ENCODE measurements around the gene VWC2L. TPM values are rescaled to one million over a fixed set of nuclear protein-coding genes. Genes with fewer than 3 reads are reported as not detected.

Gene VWC2L
- total RNA-seq, 1 experiment from 2014 or later, result not detected

DNA sequence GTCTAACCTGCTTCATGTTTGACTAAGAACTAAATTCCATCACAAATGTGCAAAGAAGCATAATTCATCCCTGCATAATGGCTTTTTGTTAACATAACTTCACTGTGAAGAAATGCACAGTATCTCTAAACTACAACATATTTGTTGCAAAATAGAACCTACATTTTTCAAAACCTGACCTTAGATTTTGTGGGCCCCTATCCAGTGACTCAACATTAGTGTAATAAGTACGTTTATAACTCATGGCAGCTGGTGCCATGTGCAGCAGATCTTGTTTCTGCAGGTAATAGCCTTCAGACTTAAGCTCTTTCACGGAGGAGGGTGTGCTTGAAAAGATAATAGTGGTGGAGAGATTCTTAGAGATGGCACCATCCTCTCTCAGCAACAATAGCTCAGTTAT is 28.6 kb upstream of the VWC2L start:
- POLR2A ChIA-PET (ENCODE audit: low non-redundant PET), result interaction anchor here (0.7 kb wide), 1 partner anchor 261 kb away, joined by 3 read pairs; no protein-coding TSS in a partner anchor
- no peaks in the 10 kb centered on the region for H3K36me3 ChIP-seq (ENCODE audit: insufficient read depth, low read length, poor library complexity, severe bottlenecking)
- no peak for DNase-seq (ENCODE audit: low spot score)
- no peak overlapping the region for H3K4me3 ChIP-seq (ENCODE audit: low read depth, low read length, poor library complexity, severe bottlenecking)
- TF ChIP-seq, protein P1, sequence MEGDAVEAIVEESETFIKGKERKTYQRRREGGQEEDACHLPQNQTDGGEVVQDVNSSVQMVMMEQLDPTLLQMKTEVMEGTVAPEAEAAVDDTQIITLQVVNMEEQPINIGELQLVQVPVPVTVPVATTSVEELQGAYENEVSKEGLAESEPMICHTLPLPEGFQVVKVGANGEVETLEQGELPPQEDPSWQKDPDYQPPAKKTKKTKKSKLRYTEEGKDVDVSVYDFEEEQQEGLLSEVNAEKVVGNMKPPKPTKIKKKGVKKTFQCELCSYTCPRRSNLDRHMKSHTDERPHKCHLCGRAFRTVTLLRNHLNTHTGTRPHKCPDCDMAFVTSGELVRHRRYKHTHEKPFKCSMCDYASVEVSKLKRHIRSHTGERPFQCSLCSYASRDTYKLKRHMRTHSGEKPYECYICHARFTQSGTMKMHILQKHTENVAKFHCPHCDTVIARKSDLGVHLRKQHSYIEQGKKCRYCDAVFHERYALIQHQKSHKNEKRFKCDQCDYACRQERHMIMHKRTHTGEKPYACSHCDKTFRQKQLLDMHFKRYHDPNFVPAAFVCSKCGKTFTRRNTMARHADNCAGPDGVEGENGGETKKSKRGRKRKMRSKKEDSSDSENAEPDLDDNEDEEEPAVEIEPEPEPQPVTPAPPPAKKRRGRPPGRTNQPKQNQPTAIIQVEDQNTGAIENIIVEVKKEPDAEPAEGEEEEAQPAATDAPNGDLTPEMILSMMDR (conservative IDR thresholded peaks at IDR 0.05; ENCODE audit: low read depth, low read length), result no peak
- CTCF ChIA-PET, result no interaction called here
- no peaks in the 10 kb centered on the region for H3K9me3 ChIP-seq (ENCODE audit: low read depth, low read length, poor library complexity, severe bottlenecking)
- intact Hi-C loops (cut with micrococcal nuclease; ENCODE audit: unreplicated experiment), result no loop called here
- no TSS peak for BruUV-seq (replicated peaks)
- no peaks in the 10 kb centered on the region for H3K4me1 ChIP-seq (ENCODE audit: insufficient read depth, low read length, poor library complexity, severe bottlenecking)
- H3K27me3 ChIP-seq (replicated peaks; ENCODE audit: insufficient read depth, low read depth, low read length, poor library complexity), result no peaks in the 10 kb centered on the region
- no peak overlapping the region for H3K27ac ChIP-seq (ENCODE audit: low read depth, low read length, poor library complexity, severe bottlenecking)

DNA sequence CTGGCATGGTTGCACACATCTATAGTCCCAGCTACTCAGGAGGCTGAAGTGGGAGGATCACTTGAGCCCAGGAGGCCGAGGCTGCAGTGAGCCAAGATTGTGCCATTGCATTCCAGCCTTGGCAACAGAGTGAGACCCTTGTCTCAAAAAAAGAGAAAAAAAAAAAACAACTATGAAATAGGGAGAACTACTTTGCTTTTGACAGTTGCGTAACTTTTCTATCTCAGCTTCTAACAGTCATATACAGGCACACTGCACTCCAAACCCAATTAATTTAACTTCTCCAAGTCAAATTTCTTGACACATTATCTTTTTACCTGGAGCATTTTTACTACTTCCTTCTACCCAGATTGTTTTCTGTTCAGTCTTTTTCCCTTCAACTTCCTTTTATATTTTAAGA is 24.1 kb upstream of the VWC2L start:
- Histone ChIP-seq H3K27ac (ENCODE audit: low read depth, low read length, poor library complexity, severe bottlenecking) (no peak overlapping the region), H3K9me3 (ENCODE audit: low read depth, low read length, poor library complexity, severe bottlenecking) (no peaks in the 10 kb centered on the region), H3K4me3 (ENCODE audit: low read depth, low read length, poor library complexity, severe bottlenecking) (no peak overlapping the region), H3K4me1 (ENCODE audit: insufficient read depth, low read length, poor library complexity, severe bottlenecking) (no peaks in the 10 kb centered on the region), H3K27me3 (replicated peaks; ENCODE audit: insufficient read depth, low read depth, low read length, poor library complexity) (no peaks in the 10 kb centered on the region), H3K36me3 (ENCODE audit: insufficient read depth, low read length, poor library complexity, severe bottlenecking) (no peaks in the 10 kb centered on the region)
- DNase-seq (ENCODE audit: low spot score), result no peak
- no peak for TF ChIP-seq EZH2 (IDR thresholded peaks at IDR 0.05; ENCODE audit: borderline replicate concordance, low read depth, low read length, poor library complexity, severe bottlenecking)
- TF ChIP-seq, protein P1 (conservative IDR thresholded peaks at IDR 0.05; ENCODE audit: low read depth, low read length), result no peak
- ChIA-PET CTCF (no interaction called here), POLR2A (ENCODE audit: low non-redundant PET) (no interaction called here)
- intact Hi-C loops (cut with micrococcal nuclease; ENCODE audit: unreplicated experiment), result no loop called here
- no TSS peak for BruUV-seq (replicated peaks)

DNA sequence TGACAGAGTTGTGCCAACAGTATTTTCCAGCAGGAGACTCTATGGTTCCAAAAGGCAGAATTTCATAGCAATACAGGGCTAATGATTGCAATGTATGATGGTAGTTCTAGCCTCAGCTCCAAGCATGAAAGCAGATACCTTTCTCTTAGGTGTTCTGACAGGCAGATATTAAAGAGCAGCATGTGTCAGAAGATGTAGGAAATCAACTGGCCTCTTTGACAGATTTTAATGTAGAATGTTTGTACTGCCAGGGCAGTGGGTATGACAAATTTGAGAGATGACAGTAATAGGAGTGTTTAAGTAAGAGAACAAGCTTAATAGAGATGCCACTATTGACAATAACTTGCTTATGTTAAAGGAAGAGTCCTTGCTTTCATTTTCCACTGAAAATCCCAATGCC is 21.5 kb upstream of the VWC2L start:
- POLR2A ChIA-PET (ENCODE audit: low non-redundant PET), result no interaction called here
- CTCF ChIA-PET, result no interaction called here
- no TSS peak for BruUV-seq (replicated peaks)
- H3K36me3 ChIP-seq (ENCODE audit: insufficient read depth, low read length, poor library complexity, severe bottlenecking), result no peaks in the 10 kb centered on the region
- TF ChIP-seq, protein P1 (conservative IDR thresholded peaks at IDR 0.05; ENCODE audit: low read depth, low read length), result no peak
- no peak for TF ChIP-seq EZH2 (IDR thresholded peaks at IDR 0.05; ENCODE audit: borderline replicate concordance, low read depth, low read length, poor library complexity, severe bottlenecking)
- H3K27ac ChIP-seq (ENCODE audit: low read depth, low read length, poor library complexity, severe bottlenecking), result no peak overlapping the region
- H3K4me1 ChIP-seq (ENCODE audit: insufficient read depth, low read length, poor library complexity, severe bottlenecking), result no peaks in the 10 kb centered on the region
- intact Hi-C loops (cut with micrococcal nuclease; ENCODE audit: unreplicated experiment), result no loop called here
- H3K27me3 ChIP-seq (replicated peaks; ENCODE audit: insufficient read depth, low read depth, low read length, poor library complexity), result no peaks in the 10 kb centered on the region
- H3K4me3 ChIP-seq (ENCODE audit: low read depth, low read length, poor library complexity, severe bottlenecking), result no peak overlapping the region
- DNase-seq (ENCODE audit: low spot score), result no peak
- H3K9me3 ChIP-seq (ENCODE audit: low read depth, low read length, poor library complexity, severe bottlenecking), result no peaks in the 10 kb centered on the region
